ENCODE data around the gene ASPSCR1.

ASPSCR1 gene

GRCh38 chr17:82001571-82002056, 24.2 kb downstream of the ASPSCR1 start:
- Histone ChIP-seq H3K4me1 (ENCODE audit: insufficient read depth, poor library complexity, severe bottlenecking) (peaks cover 21% of the 10 kb centered on the region), H3K27ac (ENCODE audit: poor library complexity, severe bottlenecking) (no peak overlapping the region), H3K36me3 (ENCODE audit: low read depth) (peaks cover 6% of the 10 kb centered on the region; the same call in 1 of the 2 replicates), H3K27me3 (ENCODE audit: insufficient read depth, poor library complexity, severe bottlenecking) (no peaks in the 10 kb centered on the region), H3K4me3 (ENCODE audit: severe bottlenecking) (no peak overlapping the region), H3K9me3 (ENCODE audit: severe bottlenecking) (no peaks in the 10 kb centered on the region)
- TF ChIP-seq CTCF (IDR thresholded peaks at IDR 0.05; ENCODE audit: poor library complexity, severe bottlenecking), result no peak
- no peak for ATAC-seq (ENCODE audit: low read depth)
- DNase-seq (ENCODE audit: low spot score), result no peak

GRCh38 chr17:82003411-82004381, 26.3 kb downstream of the ASPSCR1 start:
- H3K4me3 ChIP-seq (ENCODE audit: severe bottlenecking), result no peak overlapping the region
- peak; percentile 94 for ATAC-seq (ENCODE audit: low read depth)
- peak overlapping the region; percentile 77 for H3K27ac ChIP-seq (ENCODE audit: poor library complexity, severe bottlenecking)
- no peaks in the 10 kb centered on the region for H3K36me3 ChIP-seq (ENCODE audit: low read depth)
- no peaks in the 10 kb centered on the region for H3K27me3 ChIP-seq (ENCODE audit: insufficient read depth, poor library complexity, severe bottlenecking)
- H3K9me3 ChIP-seq (ENCODE audit: severe bottlenecking), result no peaks in the 10 kb centered on the region
- peak; percentile 96 for DNase-seq (ENCODE audit: low spot score)
- TF ChIP-seq CTCF (IDR thresholded peaks at IDR 0.05; ENCODE audit: poor library complexity, severe bottlenecking), result no peak
- H3K4me1 ChIP-seq (ENCODE audit: insufficient read depth, poor library complexity, severe bottlenecking), result peaks cover 23% of the 10 kb centered on the region

GRCh38 chr17:82004517-82005455, 27.4 kb downstream of the ASPSCR1 start:
- H3K9me3 ChIP-seq (ENCODE audit: severe bottlenecking), result no peaks in the 10 kb centered on the region

GRCh38 chr17:82005701-82006348, 28.4 kb downstream of the ASPSCR1 start:
- H3K4me3 ChIP-seq (ENCODE audit: severe bottlenecking), result no peak overlapping the region
- no peak for ATAC-seq (ENCODE audit: low read depth)
- no peaks in the 10 kb centered on the region for H3K36me3 ChIP-seq (ENCODE audit: low read depth)
- DNase-seq (ENCODE audit: low spot score), result no peak
- no peaks in the 10 kb centered on the region for H3K9me3 ChIP-seq (ENCODE audit: severe bottlenecking)
- no peak for TF ChIP-seq CTCF (IDR thresholded peaks at IDR 0.05; ENCODE audit: poor library complexity, severe bottlenecking)
- no peaks in the 10 kb centered on the region for H3K27me3 ChIP-seq (ENCODE audit: insufficient read depth, poor library complexity, severe bottlenecking)
- H3K27ac ChIP-seq (ENCODE audit: poor library complexity, severe bottlenecking), result no peak overlapping the region
- H3K4me1 ChIP-seq (ENCODE audit: insufficient read depth, poor library complexity, severe bottlenecking), result peaks cover 23% of the 10 kb centered on the region

More at GRCh38 chr17:82004517-82005455, 27.4 kb downstream of the ASPSCR1 start:
- Histone ChIP-seq H3K27me3 (ENCODE audit: insufficient read depth, poor library complexity, severe bottlenecking) (no peaks in the 10 kb centered on the region), H3K27ac (ENCODE audit: poor library complexity, severe bottlenecking) (peak overlapping the region; percentile 77), H3K4me1 (ENCODE audit: insufficient read depth, poor library complexity, severe bottlenecking) (peaks cover 23% of the 10 kb centered on the region), H3K36me3 (ENCODE audit: low read depth) (no peaks in the 10 kb centered on the region), H3K4me3 (ENCODE audit: severe bottlenecking) (no peak overlapping the region)
- ATAC-seq (ENCODE audit: low read depth), result no peak
- no peak for TF ChIP-seq CTCF (IDR thresholded peaks at IDR 0.05; ENCODE audit: poor library complexity, severe bottlenecking)
- no peak for DNase-seq (ENCODE audit: low spot score)
